Stomach (tissue), 4 donors: ENCODE measurements around the gene MS4A18.

Experiments
- POLR2A ChIP-seq, 4 donors: fragments of 450-650 bp; IDR thresholded peaks; one replicate each; pipeline ENCODE4 v1.6.1; 2016; ENCODE audit warnings: antibody characterized with exemption in 4 of 4, control low read depth in 2 of 4, mild to moderate bottlenecking in 1 of 4, moderate library complexity in 1 of 4
- TF ChIP-seq, protein P1 (sequence below), 7 experiments: fragments of 450-650 bp in 4 of 7; fragments of 200-600 bp in 3 of 7; sonication (generic) in 3 of 7; IDR thresholded peaks; one replicate each; pipeline ENCODE4 v1.5.1; 2016 to 2019; ENCODE audit warnings: antibody characterized with exemption in 7 of 7, control low read depth in 2 of 7, mild to moderate bottlenecking in 1 of 7

DNA sequence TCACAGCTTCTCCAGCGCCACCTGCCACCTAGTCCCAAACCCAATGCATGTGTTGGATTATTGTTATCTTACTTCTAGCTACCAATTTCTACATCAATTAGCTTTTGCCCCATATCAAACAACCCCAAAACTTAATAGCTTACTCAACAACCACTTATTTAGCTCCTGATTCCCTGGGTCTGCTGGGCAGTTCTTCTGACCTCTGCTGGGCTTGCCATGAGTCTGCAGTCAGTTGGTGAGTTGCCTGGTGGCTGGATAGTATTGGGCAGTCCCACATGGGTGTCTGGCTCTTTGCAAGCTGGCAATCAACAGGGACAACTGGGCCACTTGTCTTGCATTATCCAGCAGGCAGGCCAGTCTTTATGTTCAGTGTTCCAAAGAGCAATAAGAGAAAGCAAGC lies 18.5 kb downstream of the MS4A18 start:
- no peak for TF ChIP-seq POLR2A (IDR thresholded peaks at IDR 0.05)
- TF ChIP-seq, protein P1, sequence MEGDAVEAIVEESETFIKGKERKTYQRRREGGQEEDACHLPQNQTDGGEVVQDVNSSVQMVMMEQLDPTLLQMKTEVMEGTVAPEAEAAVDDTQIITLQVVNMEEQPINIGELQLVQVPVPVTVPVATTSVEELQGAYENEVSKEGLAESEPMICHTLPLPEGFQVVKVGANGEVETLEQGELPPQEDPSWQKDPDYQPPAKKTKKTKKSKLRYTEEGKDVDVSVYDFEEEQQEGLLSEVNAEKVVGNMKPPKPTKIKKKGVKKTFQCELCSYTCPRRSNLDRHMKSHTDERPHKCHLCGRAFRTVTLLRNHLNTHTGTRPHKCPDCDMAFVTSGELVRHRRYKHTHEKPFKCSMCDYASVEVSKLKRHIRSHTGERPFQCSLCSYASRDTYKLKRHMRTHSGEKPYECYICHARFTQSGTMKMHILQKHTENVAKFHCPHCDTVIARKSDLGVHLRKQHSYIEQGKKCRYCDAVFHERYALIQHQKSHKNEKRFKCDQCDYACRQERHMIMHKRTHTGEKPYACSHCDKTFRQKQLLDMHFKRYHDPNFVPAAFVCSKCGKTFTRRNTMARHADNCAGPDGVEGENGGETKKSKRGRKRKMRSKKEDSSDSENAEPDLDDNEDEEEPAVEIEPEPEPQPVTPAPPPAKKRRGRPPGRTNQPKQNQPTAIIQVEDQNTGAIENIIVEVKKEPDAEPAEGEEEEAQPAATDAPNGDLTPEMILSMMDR (IDR thresholded peaks at IDR 0.05): no peak
